Keratinocyte (primary cell): Measurements from ENCODE around the gene TK1.

Experiments used
- EZH2 ChIP-seq: IDR thresholded peaks from one replicate; pipeline ENCODE4 v1.6.1; 2012; ENCODE audit warnings: inconsistent platforms, mild to moderate bottlenecking, low read length, moderate library complexity
- TF ChIP-seq, protein P1 (sequence below), 3 experiments: IDR thresholded peaks in 1 of 3; conservative IDR thresholded peaks in 1 of 3; optimal IDR thresholded peaks in 1 of 3; 2 replicates in 2 of 3; 3 replicates in 1 of 3; pipeline versions ENCODE3 to v1.5.1; 2011; ENCODE audit warnings: low read length in 3 of 3, mild to moderate bottlenecking in 3 of 3, moderate library complexity in 2 of 3, control low read depth in 1 of 3, inconsistent platforms in 1 of 3; ENCODE audit not compliant: insufficient read depth in 2 of 3; ENCODE audit errors: extremely low read depth in 1 of 3

DNA sequence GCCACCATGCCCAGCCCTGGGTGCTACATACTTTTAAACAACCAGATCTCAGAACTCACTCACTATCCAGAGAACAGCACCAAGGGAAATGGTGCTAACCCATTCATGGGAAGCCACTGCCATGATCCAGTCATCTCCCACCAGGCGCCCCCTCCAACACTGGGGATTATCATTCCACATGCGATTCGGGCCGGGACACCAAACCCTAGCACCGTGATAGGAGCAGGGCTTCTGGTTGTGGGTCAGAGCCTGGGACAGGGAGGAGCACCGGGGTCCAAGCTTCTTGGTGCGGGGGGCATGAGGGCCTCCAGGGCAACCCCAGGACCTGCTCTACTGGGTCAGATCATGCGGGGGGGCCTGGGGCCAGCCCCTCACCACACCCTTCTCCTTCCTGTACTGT, 49.0 kb upstream of the TK1 start:
- TF ChIP-seq, protein P1, sequence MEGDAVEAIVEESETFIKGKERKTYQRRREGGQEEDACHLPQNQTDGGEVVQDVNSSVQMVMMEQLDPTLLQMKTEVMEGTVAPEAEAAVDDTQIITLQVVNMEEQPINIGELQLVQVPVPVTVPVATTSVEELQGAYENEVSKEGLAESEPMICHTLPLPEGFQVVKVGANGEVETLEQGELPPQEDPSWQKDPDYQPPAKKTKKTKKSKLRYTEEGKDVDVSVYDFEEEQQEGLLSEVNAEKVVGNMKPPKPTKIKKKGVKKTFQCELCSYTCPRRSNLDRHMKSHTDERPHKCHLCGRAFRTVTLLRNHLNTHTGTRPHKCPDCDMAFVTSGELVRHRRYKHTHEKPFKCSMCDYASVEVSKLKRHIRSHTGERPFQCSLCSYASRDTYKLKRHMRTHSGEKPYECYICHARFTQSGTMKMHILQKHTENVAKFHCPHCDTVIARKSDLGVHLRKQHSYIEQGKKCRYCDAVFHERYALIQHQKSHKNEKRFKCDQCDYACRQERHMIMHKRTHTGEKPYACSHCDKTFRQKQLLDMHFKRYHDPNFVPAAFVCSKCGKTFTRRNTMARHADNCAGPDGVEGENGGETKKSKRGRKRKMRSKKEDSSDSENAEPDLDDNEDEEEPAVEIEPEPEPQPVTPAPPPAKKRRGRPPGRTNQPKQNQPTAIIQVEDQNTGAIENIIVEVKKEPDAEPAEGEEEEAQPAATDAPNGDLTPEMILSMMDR (optimal IDR thresholded peaks at IDR 0.05 in 1 of 3, IDR thresholded peaks at IDR 0.05 in 1 of 3, conservative IDR thresholded peaks at IDR 0.05 in 1 of 3; ENCODE audit: extremely low read depth in 1 of 3, insufficient read depth in 2 of 3, low read length in 3 of 3): no peak
- TF ChIP-seq EZH2: no peak
